NCI-H226 (cell line): Measurements from ENCODE around the gene CACNA2D4.

Experiments
- DNase-seq: peaks from one replicate; pipeline ENCODE4 v3.0.0-alpha.2; 2015

CACNA2D4 gene

DNA sequence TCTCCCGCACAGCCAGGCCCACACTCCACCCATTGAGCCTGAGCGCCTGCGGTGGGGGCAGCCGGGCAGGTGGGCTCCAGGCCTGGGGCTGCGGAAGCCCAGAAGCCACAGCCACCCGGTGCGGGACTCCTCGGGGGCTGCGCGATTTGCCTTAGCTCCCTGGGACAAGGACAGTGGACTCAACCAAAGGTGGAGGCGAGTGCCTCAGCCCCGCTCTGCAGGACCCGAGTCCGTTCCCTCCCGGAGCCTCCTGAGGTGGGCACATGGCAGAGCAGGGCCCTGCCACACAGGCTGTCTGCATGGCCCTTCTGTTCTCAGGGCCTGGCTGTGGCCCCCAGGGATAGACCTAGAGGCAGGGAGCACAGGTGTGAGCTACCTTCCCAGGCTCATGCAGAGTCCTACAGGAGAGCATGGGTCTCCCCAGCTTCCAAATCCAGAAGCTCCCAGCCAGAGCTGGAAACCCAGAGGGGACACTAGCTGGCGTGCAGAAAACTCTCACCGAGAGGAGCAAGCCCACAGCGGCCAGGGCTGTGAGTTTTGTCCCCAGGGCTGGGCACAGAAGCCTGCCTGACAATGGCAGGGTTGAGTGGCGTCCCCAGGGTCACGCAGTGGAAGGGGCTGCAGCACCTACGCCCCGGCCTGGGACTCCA, 120.3 kb downstream of the CACNA2D4 start:
- DNase-seq = no peak

DNA sequence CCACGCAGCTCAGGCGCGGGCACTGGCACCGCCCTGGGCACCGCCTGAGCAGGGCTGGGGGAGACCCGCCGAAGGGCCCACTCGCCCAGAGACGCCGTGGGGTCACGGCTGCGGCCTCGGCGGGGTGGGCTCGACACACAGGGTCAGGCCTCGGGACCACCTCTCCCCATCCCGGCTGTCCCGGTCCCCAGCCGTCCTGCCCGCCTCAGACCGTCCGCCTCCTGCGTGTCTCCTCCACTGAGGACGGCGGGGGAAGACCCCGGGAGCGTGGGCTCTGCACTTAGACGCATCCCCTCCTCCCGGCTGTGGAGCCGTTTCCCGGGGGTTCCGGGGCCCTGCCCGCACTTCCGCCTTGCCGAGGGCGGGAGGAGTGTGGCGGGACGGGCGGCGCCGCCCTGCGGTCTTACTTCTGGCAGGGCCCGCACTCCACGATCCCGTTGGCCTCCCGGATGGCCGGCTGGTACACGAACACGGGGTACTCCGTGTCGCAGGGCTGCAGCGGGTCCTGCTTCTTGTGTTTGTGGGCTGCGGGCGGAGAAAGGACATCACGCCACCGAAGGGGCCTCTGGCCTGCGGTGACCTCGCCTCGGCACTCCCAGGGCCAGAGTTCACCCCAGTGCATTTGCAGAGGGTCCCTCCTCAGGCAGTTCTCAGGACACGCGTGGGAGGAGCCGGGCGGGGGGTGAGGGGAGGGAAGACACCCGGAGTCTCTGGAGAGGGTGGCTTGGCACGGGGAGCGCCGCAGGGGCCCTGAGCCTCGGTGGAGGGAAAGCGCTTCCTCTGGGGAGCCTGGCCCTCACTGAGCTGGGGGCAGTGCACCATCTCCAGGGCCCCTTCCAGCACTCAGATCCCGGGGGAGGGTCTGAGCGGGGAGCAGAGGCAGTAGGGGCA, 121.2 kb downstream of the CACNA2D4 start:
- no peak for DNase-seq

DNA sequence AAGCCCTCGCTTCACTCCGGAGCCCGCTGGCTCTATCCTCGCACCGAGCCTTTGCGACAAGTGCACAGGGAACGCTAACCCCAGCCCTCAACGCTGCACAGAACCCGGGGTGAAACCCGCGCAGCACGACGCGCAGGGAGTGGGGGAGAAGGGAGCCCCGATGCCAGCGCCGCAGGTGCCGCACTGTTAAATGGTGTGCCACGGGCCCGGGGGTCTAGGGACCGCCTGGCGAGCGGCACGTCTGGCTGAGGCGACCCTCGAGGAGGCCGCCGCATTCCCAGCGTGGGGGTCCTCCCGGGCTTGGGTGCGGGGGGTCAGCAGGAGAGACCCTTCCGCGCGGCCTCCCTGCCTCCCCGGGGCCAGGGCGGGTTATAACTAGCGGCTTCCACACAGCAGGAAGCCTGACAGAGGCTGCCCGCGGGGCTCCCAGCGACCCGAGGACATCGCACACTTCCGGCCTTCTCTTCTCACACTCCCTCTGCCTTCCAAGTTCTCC, 121.9 kb downstream of the CACNA2D4 start:
- DNase-seq = no peak

DNA sequence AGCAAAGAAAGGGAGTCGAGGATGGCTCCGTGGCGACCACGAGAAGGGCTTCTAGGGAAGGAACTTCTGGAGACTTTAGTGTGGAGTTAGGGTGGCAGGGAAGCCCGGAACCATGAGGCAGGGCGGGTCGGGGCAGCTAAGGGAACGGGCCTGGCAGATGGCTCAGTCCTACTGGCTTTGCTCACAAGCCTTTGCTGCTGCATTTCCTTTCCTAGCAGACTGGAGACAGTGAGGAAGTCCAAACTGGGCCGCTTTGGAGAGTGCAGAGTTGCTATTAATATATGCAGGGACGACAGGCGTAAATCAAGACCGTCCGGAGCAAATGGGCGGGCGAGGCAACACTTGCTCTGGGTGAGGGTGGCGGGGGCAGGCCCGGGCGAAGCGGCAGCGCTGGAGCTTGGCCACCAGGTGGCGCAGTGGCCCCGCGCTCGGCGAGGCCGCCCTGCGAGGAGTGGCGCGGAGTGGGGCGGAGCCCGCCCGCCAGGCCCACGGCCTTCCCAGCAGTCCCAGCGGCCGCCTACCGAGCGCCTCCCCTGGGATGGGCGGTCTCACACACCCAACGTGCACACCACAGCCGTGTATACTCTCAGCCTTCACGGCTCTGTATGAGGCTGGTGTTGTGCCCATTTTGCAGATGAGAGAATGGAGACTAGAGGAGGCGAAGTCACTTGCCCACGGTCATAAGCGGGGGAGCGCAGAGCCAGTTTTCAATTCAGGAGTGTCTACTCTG, 122.5 kb downstream of the CACNA2D4 start:
- DNase-seq = peak; percentile 75

GRCh38 chr12:1795221-1795784, 123.1 kb downstream of the CACNA2D4 start:
- DNase-seq = no peak

DNA sequence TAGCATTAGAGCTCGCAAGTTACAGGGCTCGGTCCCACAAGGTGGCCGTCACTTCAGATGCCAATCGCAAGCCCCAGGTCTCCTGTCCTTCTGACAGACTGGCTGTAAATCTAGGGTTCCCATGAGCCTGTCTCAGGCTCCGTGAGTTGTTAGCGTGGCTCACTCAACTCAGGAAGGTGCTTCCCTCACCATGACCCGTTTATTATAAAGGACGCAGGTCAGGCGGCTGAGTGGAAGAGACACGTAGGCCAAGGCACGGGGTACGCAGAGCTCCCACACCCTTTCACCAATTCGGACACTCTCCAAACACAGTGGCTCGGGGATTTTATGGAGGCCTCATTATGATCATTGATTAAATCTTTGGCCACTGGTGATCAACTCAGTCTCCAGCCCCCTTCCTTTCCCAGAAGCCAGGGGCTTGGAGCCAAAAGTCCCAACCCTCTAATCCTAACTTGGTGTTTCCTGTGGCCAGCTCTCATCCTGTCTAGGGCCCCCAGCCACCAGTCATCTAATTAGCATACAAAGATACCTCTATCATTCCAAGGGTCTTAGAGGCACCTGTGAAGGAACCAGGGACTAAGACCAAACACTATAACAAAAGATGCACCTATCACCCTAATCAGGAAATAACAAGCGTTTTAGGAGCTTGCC, 123.9 kb downstream of the CACNA2D4 start:
- DNase-seq = no peak

DNA sequence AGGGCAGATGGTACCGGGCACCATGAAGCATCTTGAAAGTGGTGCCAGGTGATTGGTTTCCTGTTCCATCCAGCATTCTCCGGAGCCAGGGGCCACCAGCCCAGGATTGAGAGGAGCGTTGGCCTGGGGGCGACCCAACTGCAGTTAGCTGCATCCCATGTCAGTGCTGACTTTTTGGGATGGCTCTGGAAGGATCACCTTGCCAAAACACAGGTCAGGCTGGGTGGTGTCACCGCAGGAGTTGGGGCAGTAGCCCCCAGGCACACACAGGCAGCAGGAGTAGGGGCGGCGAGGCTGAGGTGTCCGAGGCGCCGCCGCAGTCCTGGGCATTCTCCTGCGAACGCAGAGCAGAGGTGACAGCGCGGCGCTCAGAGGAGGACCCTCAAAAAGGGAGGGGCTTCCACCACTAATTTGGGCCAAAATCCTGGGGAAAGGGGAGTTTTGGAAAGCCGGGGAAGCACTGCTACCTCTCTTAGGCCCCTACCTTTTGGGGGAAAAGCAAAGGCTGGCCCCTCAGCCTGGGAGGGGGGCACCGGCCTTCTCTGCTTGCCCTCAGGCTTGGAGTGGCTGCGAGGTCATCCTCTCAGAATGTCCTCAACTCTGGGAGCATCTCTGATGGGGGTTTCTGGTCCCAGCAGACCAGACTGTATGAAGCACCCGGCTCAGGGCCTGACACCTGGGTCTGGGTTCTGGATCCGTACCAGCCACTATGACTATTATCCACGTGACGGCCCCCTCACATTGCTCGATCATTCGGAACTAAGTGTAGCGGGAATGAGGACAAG, 124.8 kb downstream of the CACNA2D4 start:
- DNase-seq = no peak

GRCh38 chr12:1792406-1792805, 126.0 kb downstream of the CACNA2D4 start:
- no peak for DNase-seq

GRCh38 chr12:1791104-1791841, 127.2 kb downstream of the CACNA2D4 start:
- peak; percentile 53 for DNase-seq

DNA sequence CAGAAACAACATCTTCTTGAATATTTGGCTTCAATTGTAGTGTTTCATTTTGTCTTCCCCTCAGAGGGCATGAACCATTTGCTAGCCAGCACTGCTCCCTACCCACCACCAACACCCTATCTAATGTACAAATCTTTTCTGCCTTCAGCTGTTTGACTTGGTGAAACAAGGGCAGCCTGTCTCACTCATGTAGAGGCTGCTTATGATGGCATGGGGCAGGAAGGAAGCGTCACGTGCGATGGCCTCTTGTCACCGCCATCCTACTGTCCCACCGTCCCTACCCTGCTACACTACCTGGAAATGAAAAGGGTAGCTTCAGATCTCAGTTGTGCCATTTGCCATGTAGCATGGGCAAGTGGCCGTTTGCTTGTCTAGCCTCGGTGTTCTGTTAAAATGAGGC, 128.0 kb downstream of the CACNA2D4 start:
- no peak for DNase-seq

DNA sequence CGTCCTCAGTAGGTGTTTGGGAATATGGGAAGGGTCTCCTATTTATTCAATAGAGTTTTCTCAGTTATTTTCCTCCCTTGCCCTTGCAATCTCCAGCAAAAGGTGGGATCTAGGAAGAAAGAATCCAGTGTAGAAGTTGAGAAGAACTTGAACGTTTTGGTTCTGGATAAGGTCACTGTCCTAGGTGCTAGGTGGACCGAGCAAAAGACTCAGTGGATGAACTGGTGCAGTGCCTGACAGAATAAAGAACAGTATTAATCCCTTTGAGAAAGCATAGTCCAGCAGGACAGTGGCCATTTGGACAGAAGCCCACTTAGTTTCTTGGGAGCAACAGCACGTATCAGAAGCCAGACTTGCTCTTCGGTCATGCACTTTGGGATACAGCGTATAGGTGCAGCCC, 130.7 kb downstream of the CACNA2D4 start:
- no peak for DNase-seq

DNA sequence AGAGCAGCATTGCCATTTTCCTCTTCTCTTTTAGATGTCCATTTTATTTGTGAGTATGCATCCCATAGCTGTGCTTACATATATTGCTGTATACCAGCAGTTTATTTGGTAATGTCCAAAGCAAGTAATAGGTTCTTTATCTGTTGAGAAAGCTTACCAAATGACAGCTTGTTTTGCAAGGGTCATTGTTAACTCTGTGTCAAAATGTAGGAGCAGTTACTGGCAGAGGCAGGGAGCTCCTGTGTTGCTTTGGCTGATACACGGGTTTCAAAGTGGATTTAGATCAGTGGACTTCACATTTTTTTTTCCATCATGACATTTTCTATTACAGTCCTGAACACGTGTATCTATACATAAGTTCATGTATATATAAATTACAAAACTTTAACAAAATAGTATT, 136.2 kb downstream of the CACNA2D4 start:
- DNase-seq = no peak

GRCh38 chr12:1781772-1782171, 136.7 kb downstream of the CACNA2D4 start:
- DNase-seq = peak; percentile 23

- no peak for DNase-seq
Measured at GRCh38 chr12:1779783-1780182, 138.7 kb downstream of the CACNA2D4 start.

- DNase-seq = no peak
Measured at GRCh38 chr12:1778911-1779310, 139.5 kb downstream of the CACNA2D4 start.

- peak; percentile 75 for DNase-seq
Measured at GRCh38 chr12:1777798-1778197, 140.7 kb downstream of the CACNA2D4 start.

GRCh38 chr12:1776170-1776921, 142.1 kb downstream of the CACNA2D4 start:
- peak; percentile 86 for DNase-seq

DNA sequence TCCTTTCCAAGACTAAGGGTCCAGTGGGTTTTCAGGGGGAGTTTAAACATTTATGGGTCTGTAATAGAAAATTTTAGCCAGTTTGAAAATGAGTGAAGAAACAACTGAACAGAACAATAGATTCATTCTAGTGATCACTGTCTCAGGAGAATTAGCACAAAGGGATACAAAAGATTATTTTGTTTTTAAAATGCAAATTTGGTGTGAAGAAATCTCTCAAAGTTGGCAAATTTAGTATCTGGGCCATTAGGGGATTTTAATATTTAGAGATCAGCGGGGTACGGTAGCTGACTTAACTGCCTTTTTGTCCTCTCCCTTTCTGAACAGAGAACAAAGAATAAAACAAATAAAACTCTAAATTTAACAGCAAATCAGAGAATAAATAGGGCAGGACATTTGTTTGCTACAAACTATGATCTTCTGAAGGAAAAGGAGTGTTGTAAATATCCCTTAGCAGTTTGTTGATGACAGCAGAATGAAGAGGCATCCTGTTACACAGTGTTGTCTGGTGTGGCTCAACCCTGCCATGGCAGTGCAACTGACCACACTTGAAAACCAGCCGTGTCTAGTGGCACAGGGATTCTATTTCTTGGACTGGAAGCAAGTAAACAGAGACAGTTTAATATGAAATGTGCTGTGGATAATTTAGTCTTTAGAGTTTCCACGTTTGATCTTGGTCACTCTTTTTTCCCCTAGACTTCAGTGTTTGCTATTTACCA, 144.4 kb downstream of the CACNA2D4 start:
- no peak for DNase-seq

DNA sequence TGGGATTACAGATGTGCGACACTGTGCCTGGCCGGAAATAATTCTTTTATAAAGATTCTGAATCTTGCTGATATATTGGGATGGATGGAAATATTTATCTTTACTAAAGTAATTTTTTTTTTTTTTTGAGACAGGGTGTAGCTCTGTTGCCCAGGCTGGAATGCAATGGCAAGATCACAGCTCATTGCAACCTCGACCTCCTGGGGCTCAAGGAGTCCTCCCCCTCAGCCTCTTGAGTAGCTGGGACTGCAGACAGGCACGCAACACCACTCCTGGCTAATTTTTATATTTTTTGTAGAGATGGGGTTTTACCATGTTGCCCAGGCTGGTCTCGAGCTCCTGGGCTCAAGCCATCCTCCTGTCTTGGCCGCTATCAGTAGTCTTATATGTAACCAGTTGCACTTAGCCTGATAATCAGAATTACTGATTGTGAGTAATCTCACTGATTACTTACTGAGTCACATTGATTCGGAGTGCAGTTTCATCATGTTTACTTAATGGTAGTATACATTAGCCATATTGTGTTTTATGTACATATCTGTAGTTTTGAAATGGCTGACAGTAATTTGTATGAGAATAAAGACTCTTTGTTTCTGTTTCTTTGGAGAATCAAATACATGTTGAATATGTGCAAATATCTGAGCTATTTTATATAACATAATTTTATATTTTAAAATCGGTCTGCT, 148.5 kb downstream of the CACNA2D4 start:
- peak; percentile 74 for DNase-seq
